Ishikawa (cell line): ENCODE measurements around the gene LMTK2.

Experiments used
- CEBPB ChIP-seq: IDR thresholded peaks from 2 replicates; pipeline ENCODE4 v1.6.1; 2012
- CREB1 ChIP-seq: IDR thresholded peaks from 2 replicates; pipeline ENCODE4 v1.6.1; 2012; ENCODE audit warnings: low read depth
- EGR1 ChIP-seq: IDR thresholded peaks from 2 replicates; pipeline ENCODE4 v1.6.1; 2012
- EP300 ChIP-seq: IDR thresholded peaks from 2 replicates; pipeline ENCODE4 v1.6.1; 2012; ENCODE audit warnings: borderline replicate concordance
- FOXM1 ChIP-seq: IDR thresholded peaks from 2 replicates; pipeline ENCODE4 v1.6.1; 2012; ENCODE audit warnings: low read depth, borderline replicate concordance
- NFIC ChIP-seq: IDR thresholded peaks from 2 replicates; pipeline ENCODE4 v1.6.1; 2012
- RAD21 ChIP-seq: IDR thresholded peaks from 2 replicates; pipeline ENCODE4 v1.6.1; 2012; ENCODE audit warnings: low read depth
- TAF1 ChIP-seq: IDR thresholded peaks from 2 replicates; pipeline ENCODE4 v1.6.1; 2012; ENCODE audit warnings: low read depth, mild to moderate bottlenecking
- TCF12 ChIP-seq: IDR thresholded peaks from 2 replicates; pipeline ENCODE4 v1.6.1; 2012; ENCODE audit warnings: low read depth
- TEAD4 ChIP-seq: IDR thresholded peaks from 2 replicates; pipeline ENCODE4 v1.6.1; 2012
- YY1 ChIP-seq: IDR thresholded peaks from 2 replicates; pipeline ENCODE4 v1.6.1; 2012; ENCODE audit warnings: low read depth
- ZBTB7A ChIP-seq: IDR thresholded peaks from 2 replicates; pipeline ENCODE4 v1.6.1; 2012; ENCODE audit warnings: low read depth
- TF ChIP-seq, protein P1 (sequence below): IDR thresholded peaks from 2 replicates; pipeline ENCODE4 v1.6.1; 2012
- TF ChIP-seq, protein P2 (sequence below): IDR thresholded peaks from 2 replicates; pipeline ENCODE4 v1.6.1; 2012; ENCODE audit warnings: low read depth, mild to moderate bottlenecking
- TF ChIP-seq, protein P3 (sequence below): IDR thresholded peaks from 2 replicates; pipeline ENCODE4 v1.6.1; 2012

Gene LMTK2

DNA sequence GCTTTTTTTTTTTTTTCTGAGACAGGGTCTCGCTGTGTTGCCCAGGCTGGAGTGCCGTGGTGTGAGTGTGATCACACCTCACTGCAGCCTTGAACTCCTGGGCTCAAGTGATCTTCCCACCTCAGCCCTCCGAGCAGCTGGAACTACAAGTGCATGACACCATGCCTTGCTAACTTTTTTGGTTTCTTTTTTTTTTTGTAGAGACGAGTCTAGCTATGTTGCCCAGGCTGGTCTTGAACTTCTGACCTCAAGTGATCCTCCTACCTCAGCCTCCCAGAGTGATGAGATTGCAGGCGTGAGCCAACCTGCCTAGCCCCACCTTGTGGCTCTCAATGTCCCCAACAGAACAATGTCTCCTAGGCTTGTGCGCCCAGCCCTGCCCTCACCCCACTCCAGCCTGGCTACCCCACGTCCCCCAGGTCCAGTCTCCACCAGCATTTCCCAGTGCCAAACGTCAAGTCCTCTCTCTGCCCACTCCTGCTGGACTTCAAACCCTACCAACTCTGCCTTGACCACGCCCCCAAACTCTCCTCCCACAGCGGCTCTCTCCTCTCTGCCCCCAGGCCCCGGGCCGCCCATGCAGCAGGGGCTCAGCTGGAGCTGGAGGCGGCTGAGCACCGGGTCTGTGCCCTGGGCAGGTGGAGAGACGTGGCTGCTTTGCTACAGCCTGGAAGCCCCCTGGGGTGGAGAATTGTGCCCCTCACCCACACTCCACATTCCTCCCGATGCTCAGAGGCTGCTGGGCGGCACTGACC lies 123.5 kb downstream of the LMTK2 start:
- no peak for TF ChIP-seq FOXM1
- TF ChIP-seq, protein P1, sequence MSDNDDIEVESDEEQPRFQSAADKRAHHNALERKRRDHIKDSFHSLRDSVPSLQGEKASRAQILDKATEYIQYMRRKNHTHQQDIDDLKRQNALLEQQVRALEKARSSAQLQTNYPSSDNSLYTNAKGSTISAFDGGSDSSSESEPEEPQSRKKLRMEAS: no peak
- no peak for TF ChIP-seq CEBPB
- TF ChIP-seq EGR1: no peak
- TF ChIP-seq TAF1: no peak
- no peak for TF ChIP-seq EP300
- no peak for TF ChIP-seq TEAD4
- TF ChIP-seq, protein P2, sequence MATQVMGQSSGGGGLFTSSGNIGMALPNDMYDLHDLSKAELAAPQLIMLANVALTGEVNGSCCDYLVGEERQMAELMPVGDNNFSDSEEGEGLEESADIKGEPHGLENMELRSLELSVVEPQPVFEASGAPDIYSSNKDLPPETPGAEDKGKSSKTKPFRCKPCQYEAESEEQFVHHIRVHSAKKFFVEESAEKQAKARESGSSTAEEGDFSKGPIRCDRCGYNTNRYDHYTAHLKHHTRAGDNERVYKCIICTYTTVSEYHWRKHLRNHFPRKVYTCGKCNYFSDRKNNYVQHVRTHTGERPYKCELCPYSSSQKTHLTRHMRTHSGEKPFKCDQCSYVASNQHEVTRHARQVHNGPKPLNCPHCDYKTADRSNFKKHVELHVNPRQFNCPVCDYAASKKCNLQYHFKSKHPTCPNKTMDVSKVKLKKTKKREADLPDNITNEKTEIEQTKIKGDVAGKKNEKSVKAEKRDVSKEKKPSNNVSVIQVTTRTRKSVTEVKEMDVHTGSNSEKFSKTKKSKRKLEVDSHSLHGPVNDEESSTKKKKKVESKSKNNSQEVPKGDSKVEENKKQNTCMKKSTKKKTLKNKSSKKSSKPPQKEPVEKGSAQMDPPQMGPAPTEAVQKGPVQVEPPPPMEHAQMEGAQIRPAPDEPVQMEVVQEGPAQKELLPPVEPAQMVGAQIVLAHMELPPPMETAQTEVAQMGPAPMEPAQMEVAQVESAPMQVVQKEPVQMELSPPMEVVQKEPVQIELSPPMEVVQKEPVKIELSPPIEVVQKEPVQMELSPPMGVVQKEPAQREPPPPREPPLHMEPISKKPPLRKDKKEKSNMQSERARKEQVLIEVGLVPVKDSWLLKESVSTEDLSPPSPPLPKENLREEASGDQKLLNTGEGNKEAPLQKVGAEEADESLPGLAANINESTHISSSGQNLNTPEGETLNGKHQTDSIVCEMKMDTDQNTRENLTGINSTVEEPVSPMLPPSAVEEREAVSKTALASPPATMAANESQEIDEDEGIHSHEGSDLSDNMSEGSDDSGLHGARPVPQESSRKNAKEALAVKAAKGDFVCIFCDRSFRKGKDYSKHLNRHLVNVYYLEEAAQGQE: no peak
- no peak for TF ChIP-seq NFIC
- TF ChIP-seq, protein P3, sequence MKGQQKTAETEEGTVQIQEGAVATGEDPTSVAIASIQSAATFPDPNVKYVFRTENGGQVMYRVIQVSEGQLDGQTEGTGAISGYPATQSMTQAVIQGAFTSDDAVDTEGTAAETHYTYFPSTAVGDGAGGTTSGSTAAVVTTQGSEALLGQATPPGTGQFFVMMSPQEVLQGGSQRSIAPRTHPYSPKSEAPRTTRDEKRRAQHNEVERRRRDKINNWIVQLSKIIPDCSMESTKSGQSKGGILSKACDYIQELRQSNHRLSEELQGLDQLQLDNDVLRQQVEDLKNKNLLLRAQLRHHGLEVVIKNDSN: no peak

DNA sequence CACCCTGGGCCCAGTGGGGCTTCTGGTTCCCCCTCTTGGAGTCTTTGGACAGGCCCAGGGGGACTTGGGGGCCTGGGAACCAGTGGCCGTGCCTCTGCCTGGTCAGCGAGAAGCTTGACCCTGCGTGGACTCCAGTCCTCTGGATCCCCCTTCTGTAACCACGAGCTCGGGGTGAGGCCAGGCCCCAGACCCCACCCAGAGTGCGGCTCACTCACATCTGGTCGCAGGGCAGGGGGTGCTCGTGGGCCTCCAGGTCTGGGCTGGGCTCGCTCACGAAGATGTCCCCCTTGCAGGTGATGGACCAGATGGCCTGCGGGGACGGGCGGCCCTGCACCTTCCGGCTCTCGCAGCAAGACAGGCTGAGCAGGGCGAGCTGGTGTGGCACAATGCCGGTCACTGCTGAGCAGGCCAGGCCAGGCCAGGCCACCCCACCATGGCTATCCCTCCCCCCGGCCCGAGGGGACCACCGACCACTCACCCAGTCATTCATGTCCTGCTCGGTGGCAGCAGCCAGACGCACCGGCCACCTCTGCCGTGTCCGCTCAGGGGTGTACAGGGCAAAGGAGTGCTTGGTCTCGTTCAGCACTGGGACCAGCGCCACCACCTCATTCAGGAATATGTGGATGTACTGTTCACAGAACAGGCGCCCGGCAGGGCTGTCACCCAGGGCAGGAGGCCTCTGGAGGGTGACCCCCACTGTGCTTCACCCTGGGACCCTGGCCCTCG lies 124.2 kb downstream of the LMTK2 start:
- TF ChIP-seq CEBPB (no peak), TCF12 (no peak), NFIC (no peak), FOXM1 (no peak), RAD21 (no peak), ZBTB7A (no peak), EP300 (no peak), CREB1 (no peak), TAF1 (no peak)
- TF ChIP-seq, protein P2: no peak

DNA sequence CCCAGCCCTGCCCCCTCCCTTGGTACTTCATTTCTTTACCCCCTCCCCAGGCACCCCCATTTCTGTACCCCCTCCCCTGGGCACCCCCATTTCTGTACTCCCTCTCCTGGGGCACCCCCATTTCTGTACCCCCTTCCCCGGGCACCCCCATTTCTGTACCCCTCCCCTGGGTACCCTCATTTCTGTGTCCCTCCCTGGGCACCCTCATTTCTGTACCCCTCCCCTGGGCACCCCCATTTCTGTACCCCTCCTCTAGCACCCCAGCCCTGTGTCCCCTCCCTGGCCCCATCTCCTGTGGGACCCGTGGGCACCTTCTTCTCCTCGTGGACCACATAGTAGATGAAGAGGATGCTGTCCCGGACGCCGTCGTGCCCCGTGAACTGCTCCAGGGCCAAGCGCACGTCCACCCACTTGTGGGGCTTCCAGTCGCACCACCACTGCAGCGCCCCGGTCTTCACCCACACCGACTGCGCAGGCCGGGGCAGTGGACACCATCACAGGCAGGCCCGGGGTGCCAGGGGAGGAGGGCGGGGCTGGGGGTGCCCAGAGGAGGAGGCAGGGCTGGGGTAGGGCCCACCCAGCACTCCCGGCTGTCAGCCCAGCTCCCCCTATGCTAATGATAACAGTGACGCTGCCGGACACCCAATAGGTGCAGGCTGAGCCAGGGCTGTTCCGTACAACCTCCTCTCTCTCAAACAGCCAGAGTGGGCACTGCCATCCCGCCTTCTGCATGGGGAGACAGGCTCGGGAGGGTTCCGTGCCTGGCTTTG lies 125.0 kb downstream of the LMTK2 start:
- TF ChIP-seq, protein P2: no peak
- no peak for TF ChIP-seq TCF12
- TF ChIP-seq, protein P1: no peak
- no peak for TF ChIP-seq RAD21
- TF ChIP-seq CEBPB: no peak
- TF ChIP-seq EGR1: no peak
- TF ChIP-seq TEAD4: no peak
- no peak for TF ChIP-seq EP300
- TF ChIP-seq CREB1: no peak
- TF ChIP-seq ZBTB7A: no peak
- no peak for TF ChIP-seq FOXM1
- TF ChIP-seq, protein P3: no peak
- TF ChIP-seq YY1: no peak
- no peak for TF ChIP-seq NFIC
- TF ChIP-seq TAF1: no peak

DNA sequence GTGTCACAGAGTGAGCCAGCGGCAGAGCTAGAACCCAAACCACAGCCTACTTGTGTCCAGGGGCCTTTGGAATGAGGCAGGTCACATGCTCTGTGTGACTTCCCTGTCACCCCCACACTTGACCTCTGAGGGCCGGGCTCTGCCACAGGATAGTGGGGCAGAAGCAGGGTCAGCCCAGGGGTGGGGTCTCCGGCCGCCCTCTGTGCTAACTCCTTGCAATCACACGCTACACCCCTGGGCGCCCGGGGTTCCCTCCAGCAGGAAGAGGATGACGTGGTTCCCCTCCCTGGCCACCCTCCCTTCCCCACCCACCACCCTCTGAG lies 125.6 kb downstream of the LMTK2 start:
- no peak for TF ChIP-seq TEAD4
